HEK293 (cell line): ENCODE data around the gene JUP.

Source experiments
- CTCF ChIA-PET: fragments of 350-600 bp; formaldehyde crosslinking; extraction: SDS; loops from one replicate; lab custom pipeline; 2021; ENCODE audit warnings: antibody characterized with exemption; lab: Yijun Ruan, JAX
- POLR2A ChIA-PET: fragments of 300-600 bp; formaldehyde crosslinking; extraction: SDS; loops from one replicate; lab custom pipeline; 2020; ENCODE audit warnings: antibody characterized with exemption, inconsistent platforms; lab: Yijun Ruan, JAX
- H3K27ac ChIP-seq: fragments of 200-500 bp; sonication (Bioruptor generic); 2 replicates; pipeline ENCODE4 v1.5.1; 2014; ENCODE audit warnings: low read depth, low read length, control low read depth, inconsistent platforms; ENCODE audit errors: extremely low read depth
- H3K36me3 ChIP-seq, 2 experiments: fragments of 200-500 bp in 1 of 2; sonication (Bioruptor generic) in 1 of 2; 1 replicate in 1 of 2; 2 replicates in 1 of 2; pipeline ENCODE4 v1.5.1; 2014 to 2017; ENCODE audit warnings: inconsistent platforms in 2 of 2, low read length in 2 of 2; ENCODE audit not compliant: control insufficient read depth in 2 of 2, insufficient read depth in 1 of 2
- H3K4me1 ChIP-seq: fragments of 200-500 bp; sonication (Bioruptor generic); 2 replicates; pipeline ENCODE4 v1.5.1; 2014; ENCODE audit warnings: mild to moderate bottlenecking, low read length, inconsistent platforms; ENCODE audit not compliant: control insufficient read depth, insufficient read depth
- H3K4me3 ChIP-seq: 2 replicates; pipeline ENCODE4 v1.5.1; 2011; ENCODE audit warnings: low read depth, mild to moderate bottlenecking, control low read depth, low read length, moderate library complexity
- H3K9me3 ChIP-seq: fragments of 200-500 bp; sonication (Bioruptor generic); 2 replicates; pipeline ENCODE4 v1.5.1; 2014; ENCODE audit warnings: low read depth, low read length, inconsistent platforms; ENCODE audit not compliant: control insufficient read depth, insufficient read depth
- BCL11B ChIP-seq: fragments of 450-650 bp; formaldehyde crosslinking; IDR thresholded peaks from 2 replicates; pipeline ENCODE4 v1.5.1; 2016; ENCODE audit warnings: low read depth, missing biosample characterization, missing genetic modification characterization
- OVOL3 ChIP-seq: fragments of 450-650 bp; formaldehyde crosslinking; IDR thresholded peaks from 2 replicates; pipeline ENCODE4 v1.5.1; 2016; ENCODE audit warnings: missing biosample characterization, missing genetic modification characterization
- PRDM10 ChIP-seq: fragments of 450-650 bp; formaldehyde crosslinking; IDR thresholded peaks from 2 replicates; pipeline ENCODE4 v1.5.1; 2016; ENCODE audit warnings: missing biosample characterization, missing genetic modification characterization
- SCRT2 ChIP-seq: fragments of 450-650 bp; formaldehyde crosslinking; IDR thresholded peaks from 2 replicates; pipeline ENCODE4 v1.5.1; 2016; ENCODE audit warnings: missing biosample characterization, missing genetic modification characterization
- ZBTB48 ChIP-seq: fragments of 450-650 bp; formaldehyde crosslinking; IDR thresholded peaks from 2 replicates; pipeline ENCODE4 v1.5.1; 2016; ENCODE audit warnings: missing biosample characterization, missing genetic modification characterization
- ZNF121 ChIP-seq: fragments of 450-650 bp; formaldehyde crosslinking; IDR thresholded peaks from 2 replicates; pipeline ENCODE4 v1.5.1; 2016; ENCODE audit warnings: missing biosample characterization, missing genetic modification characterization
- ZNF23 ChIP-seq: fragments of 450-650 bp; formaldehyde crosslinking; IDR thresholded peaks from 2 replicates; pipeline ENCODE4 v1.5.1; 2016; ENCODE audit warnings: missing biosample characterization, missing genetic modification characterization, borderline replicate concordance
- ZNF416 ChIP-seq: fragments of 450-650 bp; formaldehyde crosslinking; IDR thresholded peaks from 2 replicates; pipeline ENCODE4 v1.5.1; 2016; ENCODE audit warnings: missing biosample characterization, missing genetic modification characterization
- ZNF623 ChIP-seq: fragments of 450-650 bp; formaldehyde crosslinking; IDR thresholded peaks from 2 replicates; pipeline ENCODE4 v1.5.1; 2016; ENCODE audit warnings: missing biosample characterization, missing genetic modification characterization
- ZNF626 ChIP-seq: fragments of 450-650 bp; sonication (Bioruptor Pico); formaldehyde crosslinking; IDR thresholded peaks from 2 replicates; pipeline ENCODE4 v1.5.1; 2018; ENCODE audit warnings: missing biosample characterization, missing genetic modification characterization, inconsistent platforms
- ZNF654 ChIP-seq: fragments of 450-650 bp; formaldehyde crosslinking; IDR thresholded peaks from 2 replicates; pipeline ENCODE4 v1.5.1; 2016; ENCODE audit warnings: low read depth, missing biosample characterization, missing genetic modification characterization
- ZNF660 ChIP-seq: fragments of 450-650 bp; IDR thresholded peaks from 2 replicates; pipeline ENCODE4 v1.5.1; 2018; ENCODE audit warnings: missing biosample characterization, mild to moderate bottlenecking, missing genetic modification characterization
- ZNF707 ChIP-seq: fragments of 450-650 bp; formaldehyde crosslinking; IDR thresholded peaks from 2 replicates; pipeline ENCODE4 v1.5.1; 2016; ENCODE audit warnings: missing biosample characterization, missing genetic modification characterization
- ZNF776 ChIP-seq: fragments of 450-650 bp; formaldehyde crosslinking; IDR thresholded peaks from 2 replicates; pipeline ENCODE4 v1.5.0; 2017; ENCODE audit warnings: missing biosample characterization, missing genetic modification characterization, borderline replicate concordance
- ZXDB ChIP-seq: fragments of 450-650 bp; formaldehyde crosslinking; IDR thresholded peaks from 2 replicates; pipeline ENCODE4 v1.5.1; 2016; ENCODE audit warnings: missing biosample characterization, missing genetic modification characterization
- TF ChIP-seq, protein P1 (sequence below): fragments of 450-650 bp; formaldehyde crosslinking; IDR thresholded peaks from 2 replicates; pipeline ENCODE4 v1.5.1; 2016; ENCODE audit warnings: missing biosample characterization, missing genetic modification characterization
- TF ChIP-seq, protein P2 (sequence below): fragments of 450-650 bp; formaldehyde crosslinking; IDR thresholded peaks from 2 replicates; pipeline ENCODE4 v1.5.1; 2017; ENCODE audit warnings: missing biosample characterization, missing genetic modification characterization

Gene JUP

GRCh38 chr17:41825175-41825845 lies 38.8 kb upstream of the JUP start (continued):
- TF ChIP-seq ZNF121 (tag by site-specific recombination): no peak
- no peak for TF ChIP-seq ZNF776
- TF ChIP-seq ZNF660 (tag by site-specific recombination): no peak
- no peak for TF ChIP-seq ZNF654
- TF ChIP-seq OVOL3 (tag by site-specific recombination): no peak
- TF ChIP-seq ZBTB48: no peak
- TF ChIP-seq ZXDB: no peak
- TF ChIP-seq ZNF416 (tag by site-specific recombination): no peak

- no peak overlapping the region for H3K27ac ChIP-seq
- H3K4me1 ChIP-seq: no peaks in the 10 kb centered on the region
- ChIA-PET POLR2A (interaction anchor here (1.2 to 2.9 kb wide), 4 partner anchors 10 to 38 kb away, joined by 4 to 25 read pairs (median 6); partner anchors contain the start of genes FKBP10, JUP, KLHL10 and P3H4), CTCF (interaction anchor here (0.6 to 1.4 kb wide), 2 partner anchors 23 to 62 kb away, joined by 3 to 6 read pairs; no protein-coding TSS in a partner anchor)
- H3K9me3 ChIP-seq: no peaks in the 10 kb centered on the region
- no peak overlapping the region for H3K4me3 ChIP-seq
- TF ChIP-seq ZNF23 (tag by site-specific recombination): no peak
- TF ChIP-seq, protein P1, sequence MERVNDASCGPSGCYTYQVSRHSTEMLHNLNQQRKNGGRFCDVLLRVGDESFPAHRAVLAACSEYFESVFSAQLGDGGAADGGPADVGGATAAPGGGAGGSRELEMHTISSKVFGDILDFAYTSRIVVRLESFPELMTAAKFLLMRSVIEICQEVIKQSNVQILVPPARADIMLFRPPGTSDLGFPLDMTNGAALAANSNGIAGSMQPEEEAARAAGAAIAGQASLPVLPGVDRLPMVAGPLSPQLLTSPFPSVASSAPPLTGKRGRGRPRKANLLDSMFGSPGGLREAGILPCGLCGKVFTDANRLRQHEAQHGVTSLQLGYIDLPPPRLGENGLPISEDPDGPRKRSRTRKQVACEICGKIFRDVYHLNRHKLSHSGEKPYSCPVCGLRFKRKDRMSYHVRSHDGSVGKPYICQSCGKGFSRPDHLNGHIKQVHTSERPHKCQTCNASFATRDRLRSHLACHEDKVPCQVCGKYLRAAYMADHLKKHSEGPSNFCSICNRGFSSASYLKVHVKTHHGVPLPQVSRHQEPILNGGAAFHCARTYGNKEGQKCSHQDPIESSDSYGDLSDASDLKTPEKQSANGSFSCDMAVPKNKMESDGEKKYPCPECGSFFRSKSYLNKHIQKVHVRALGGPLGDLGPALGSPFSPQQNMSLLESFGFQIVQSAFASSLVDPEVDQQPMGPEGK (tag by site-specific recombination): no peak
- TF ChIP-seq PRDM10 (tag by site-specific recombination): peak; percentile 77
- TF ChIP-seq BCL11B (tag by site-specific recombination): no peak
- TF ChIP-seq, protein P2, sequence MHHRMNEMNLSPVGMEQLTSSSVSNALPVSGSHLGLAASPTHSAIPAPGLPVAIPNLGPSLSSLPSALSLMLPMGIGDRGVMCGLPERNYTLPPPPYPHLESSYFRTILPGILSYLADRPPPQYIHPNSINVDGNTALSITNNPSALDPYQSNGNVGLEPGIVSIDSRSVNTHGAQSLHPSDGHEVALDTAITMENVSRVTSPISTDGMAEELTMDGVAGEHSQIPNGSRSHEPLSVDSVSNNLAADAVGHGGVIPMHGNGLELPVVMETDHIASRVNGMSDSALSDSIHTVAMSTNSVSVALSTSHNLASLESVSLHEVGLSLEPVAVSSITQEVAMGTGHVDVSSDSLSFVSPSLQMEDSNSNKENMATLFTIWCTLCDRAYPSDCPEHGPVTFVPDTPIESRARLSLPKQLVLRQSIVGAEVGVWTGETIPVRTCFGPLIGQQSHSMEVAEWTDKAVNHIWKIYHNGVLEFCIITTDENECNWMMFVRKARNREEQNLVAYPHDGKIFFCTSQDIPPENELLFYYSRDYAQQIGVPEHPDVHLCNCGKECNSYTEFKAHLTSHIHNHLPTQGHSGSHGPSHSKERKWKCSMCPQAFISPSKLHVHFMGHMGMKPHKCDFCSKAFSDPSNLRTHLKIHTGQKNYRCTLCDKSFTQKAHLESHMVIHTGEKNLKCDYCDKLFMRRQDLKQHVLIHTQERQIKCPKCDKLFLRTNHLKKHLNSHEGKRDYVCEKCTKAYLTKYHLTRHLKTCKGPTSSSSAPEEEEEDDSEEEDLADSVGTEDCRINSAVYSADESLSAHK (tag by site-specific recombination): no peak
- H3K36me3 ChIP-seq: peaks cover 27 to 90% of the 10 kb centered on the region in 2 experiments
These were observed 37.6 kb upstream of the JUP start for GRCh38 chr17:41824086-41824485.

- H3K9me3 ChIP-seq: no peaks in the 10 kb centered on the region
- H3K4me1 ChIP-seq: no peaks in the 10 kb centered on the region
- no peak overlapping the region for H3K27ac ChIP-seq
- ChIA-PET CTCF (interaction anchor here (0.6 to 1.4 kb wide), 2 partner anchors 22 to 63 kb away, joined by 3 to 6 read pairs; no protein-coding TSS in a partner anchor), POLR2A (interaction anchor here (1.2 to 2.9 kb wide), 5 partner anchors 9 to 135 kb away, joined by 4 to 25 read pairs (median 6); partner anchors contain the start of genes EIF1, FKBP10, JUP and KLHL10)
- H3K36me3 ChIP-seq: peaks cover 22 to 88% of the 10 kb centered on the region in 2 experiments
- no peak overlapping the region for H3K4me3 ChIP-seq
- TF ChIP-seq ZNF623 (tag by site-specific recombination): no peak
- no peak for TF ChIP-seq ZNF707
- TF ChIP-seq SCRT2 (tag by site-specific recombination): peak; percentile 56; the same call in 1 of the 2 replicates
- TF ChIP-seq ZNF626 (tag by site-specific recombination): no peak
These were observed 37.1 kb upstream of the JUP start for GRCh38 chr17:41823580-41823979.
